K562 treated with DMSO at 1 percent for 24 hours (cell line): ENCODE measurements around the gene NAP1L2. TPM values are rescaled to one million over a fixed set of nuclear protein-coding genes. Genes with fewer than 3 reads are reported as not detected.

Experiments
- total RNA-seq: library from RNA; unstranded; fragments of 300-600 nt; gene quantifications from 2 replicates; pipeline ENCODE4 v1.2.3, GENCODE V29; 2022; ENCODE audit warnings: low read depth; ENCODE audit not compliant: insufficient read depth

Gene NAP1L2
- total RNA-seq: 0.09 and 0.24 TPM in 2 replicates

DNA sequence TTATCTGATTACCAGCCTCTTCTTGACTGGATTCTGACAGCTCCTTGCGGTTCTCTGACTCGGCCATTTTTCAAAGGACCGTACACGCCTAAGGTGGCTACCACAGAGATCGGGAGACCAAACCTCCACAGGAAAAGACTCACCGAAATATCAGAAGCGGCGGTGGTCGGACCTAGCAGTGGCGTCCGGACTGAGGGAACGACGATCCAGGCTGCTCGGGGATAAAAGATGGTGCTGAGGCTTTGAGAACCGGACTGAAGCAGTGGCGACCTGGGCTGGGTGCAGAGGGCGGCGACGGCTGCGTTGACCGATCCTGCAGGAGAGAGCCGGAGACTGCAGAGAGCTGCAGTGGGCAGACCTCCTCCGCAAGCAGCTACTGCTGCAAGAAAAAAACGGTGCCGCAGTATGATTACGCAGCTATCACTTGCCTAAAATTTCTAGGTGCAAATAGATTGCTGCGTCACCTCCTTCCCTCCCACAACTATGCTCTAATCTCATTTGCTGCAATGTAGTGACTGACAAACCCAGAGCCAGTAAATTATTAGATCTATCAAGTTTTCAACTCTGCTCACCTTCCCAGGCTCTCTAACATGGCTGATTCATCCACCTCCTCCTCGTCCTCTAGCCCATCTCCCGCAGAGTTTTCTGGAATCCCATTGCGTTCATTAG, at the start of gene NAP1L2:
NAP1L2 (minus strand) TSS at position 426 of the 669 bp plus-strand sequence; CDS start at position 67, 359 bp downstream.

Other genes with a start within 250 kb of the NAP1L2 start
- gene PABPC1L2B, start 211.9 kb downstream of the NAP1L2 start, total RNA-seq: not detected in 2 replicates
- gene PABPC1L2A, start 135.3 kb downstream of the NAP1L2 start, total RNA-seq: not detected in 2 replicates
- not detected in 2 replicates for gene CDX4, start 232.2 kb upstream of the NAP1L2 start, total RNA-seq